Spleen (tissue), 11 donors: ENCODE measurements around the gene CNTNAP2. TPM values are rescaled to one million over a fixed set of nuclear protein-coding genes. Genes with fewer than 3 reads are reported as not detected.

ENCODE experiments used
- DNase-seq: peaks from one replicate; pipeline ENCODE4 v3.0.0-alpha.2; 2020
- H3K27ac ChIP-seq, 8 donors: fragments of 200-600 bp; sonication (generic) in 7 of 8; 1 replicate in 4 of 8; 2 replicates in 4 of 8; pipeline versions ENCODE4 v1.5.0 to v1.8.0; 2016 to 2021; ENCODE audit warnings: inconsistent platforms in 4 of 8, mild to moderate bottlenecking in 4 of 8, moderate library complexity in 1 of 8
- H3K27me3 ChIP-seq, 7 donors: fragments of 200-600 bp; sonication (generic) in 6 of 7; replicated peaks in 1 of 7; 1 replicate in 4 of 7; 2 replicates in 3 of 7; pipeline versions ENCODE4 v1.5.0 to v1.8.0; 2016 to 2021; ENCODE audit warnings: inconsistent platforms in 3 of 7, mild to moderate bottlenecking in 1 of 7
- H3K36me3 ChIP-seq, 6 donors: fragments of 200-600 bp; sonication (generic) in 5 of 6; 1 replicate in 4 of 6; 2 replicates in 2 of 6; pipeline versions ENCODE4 v1.5.0 to v1.8.0; 2016 to 2021; ENCODE audit warnings: inconsistent platforms in 2 of 6
- H3K4me1 ChIP-seq, 6 donors: fragments of 200-600 bp; sonication (generic) in 5 of 6; 1 replicate in 3 of 6; 2 replicates in 3 of 6; pipeline versions ENCODE4 v1.5.0 to v1.8.0; 2016 to 2021; ENCODE audit warnings: inconsistent platforms in 3 of 6
- H3K4me3 ChIP-seq, 8 donors: fragments of 200-600 bp; sonication (generic) in 7 of 8; 1 replicate in 4 of 8; 2 replicates in 4 of 8; pipeline versions ENCODE4 v1.5.0 to v1.8.0; 2016 to 2021; ENCODE audit warnings: inconsistent platforms in 4 of 8, mild to moderate bottlenecking in 4 of 8, moderate library complexity in 2 of 8
- H3K9me3 ChIP-seq, 8 donors: fragments of 200-600 bp; sonication (generic) in 7 of 8; 1 replicate in 4 of 8; 2 replicates in 4 of 8; pipeline versions ENCODE4 v1.5.0 to v1.8.0; 2016 to 2021; ENCODE audit warnings: inconsistent platforms in 4 of 8
- POLR2A ChIP-seq, 3 donors: fragments of 450-650 bp; IDR thresholded peaks; one replicate each; pipeline ENCODE4 v1.5.1; 2017; ENCODE audit warnings: antibody characterized with exemption in 3 of 3, mild to moderate bottlenecking in 1 of 3
- POLR2AphosphoS5 ChIP-seq, 3 donors: sonication (generic); formaldehyde crosslinking; IDR thresholded peaks; one replicate each; pipeline ENCODE4 v1.5.1; 2017; ENCODE audit warnings: antibody characterized with exemption in 3 of 3
- WGBS, 5 donors: extraction: QIAGEN DNeasy Blood & Tissue Kit in 3 of 5; methylation state at CpG; one replicate each; pipeline versions ENCODE4 v1.1.5 to v1.1.7; 2013 to 2018; 5-methylcytosine and 5-hydroxymethylcytosine counted together
- intact Hi-C: fragments of 100-400 bp; cut with DNase I; formaldehyde crosslinking; loops from one replicate; pipeline ENCODE4 v1.15.0; 2023; ENCODE audit warnings: low total_unique reads
- polyA plus RNA-seq, 3 donors: library from polyadenylated mRNA; stranded (reverse); fragments of 200-250 nt; gene quantifications; one replicate each; pipeline ENCODE4 v1.2.1, GENCODE V29; 2013
- total RNA-seq, 7 donors: library from RNA; depleted of rRNA in 3 of 7; stranded (reverse); fragments of >200 nt in 3 of 7; fragmentation: NEBNext Ultra II Directional in 4 of 7; extraction: Animal tissue kit (Norgen Biotek cat#: 25700) in 4 of 7; gene quantifications; one replicate each; pipeline versions ENCODE4 v1.1.0 to v1.2.1, GENCODE V29; 2016 to 2021
- TF ChIP-seq, protein P1 (sequence below), 11 experiments: fragments of 200-600 bp in 7 of 11; fragments of 450-650 bp in 4 of 11; sonication (generic) in 4 of 11; IDR thresholded peaks in 8 of 11; conservative IDR thresholded peaks in 3 of 11; 1 replicate in 7 of 11; 2 replicates in 4 of 11; pipeline versions ENCODE4 v1.4.0 to v1.8.0; 2016 to 2021; ENCODE audit warnings: antibody characterized with exemption in 11 of 11, inconsistent platforms in 4 of 11, mild to moderate bottlenecking in 1 of 11
- donor health status: healthy with polysubstance abuse.
- donor health status: DM: no; HTN: no; CAD: no; lungs with moderate emphysema.
- donor health status: DM: no; HTN: no; CAD: no.
- donor health status: Bipolar disorder and iron deficiency.
- donor health status: healthy.
- donor health status: DM: no; HTN: no; CAD: no.
- donor health status: DM: yes; HTN: yes; CAD: no.

Gene CNTNAP2
- total and polyA plus RNA-seq, 10 donors = 0.13 to 2.0 (median 0.82) TPM

DNA sequence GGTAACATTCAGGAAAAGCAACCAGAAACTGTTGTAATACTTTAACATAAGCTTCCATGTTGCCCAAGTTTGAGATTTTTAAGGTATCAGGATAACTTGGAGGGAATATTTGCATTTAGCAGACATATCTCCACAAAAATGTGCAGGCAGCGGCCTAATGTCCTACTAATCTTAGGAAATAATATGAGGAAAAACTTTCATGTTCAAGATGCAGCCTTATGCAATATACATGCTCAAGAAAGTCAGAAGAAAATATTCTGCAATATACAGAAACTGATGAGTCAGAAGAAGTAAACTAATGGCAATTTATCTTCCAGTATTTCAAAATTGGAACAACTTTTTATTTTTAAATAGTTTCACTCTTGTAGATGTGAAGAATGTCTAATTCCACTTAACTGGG lies 2010.8 kb downstream of the CNTNAP2 start:
- TF ChIP-seq, protein P1, sequence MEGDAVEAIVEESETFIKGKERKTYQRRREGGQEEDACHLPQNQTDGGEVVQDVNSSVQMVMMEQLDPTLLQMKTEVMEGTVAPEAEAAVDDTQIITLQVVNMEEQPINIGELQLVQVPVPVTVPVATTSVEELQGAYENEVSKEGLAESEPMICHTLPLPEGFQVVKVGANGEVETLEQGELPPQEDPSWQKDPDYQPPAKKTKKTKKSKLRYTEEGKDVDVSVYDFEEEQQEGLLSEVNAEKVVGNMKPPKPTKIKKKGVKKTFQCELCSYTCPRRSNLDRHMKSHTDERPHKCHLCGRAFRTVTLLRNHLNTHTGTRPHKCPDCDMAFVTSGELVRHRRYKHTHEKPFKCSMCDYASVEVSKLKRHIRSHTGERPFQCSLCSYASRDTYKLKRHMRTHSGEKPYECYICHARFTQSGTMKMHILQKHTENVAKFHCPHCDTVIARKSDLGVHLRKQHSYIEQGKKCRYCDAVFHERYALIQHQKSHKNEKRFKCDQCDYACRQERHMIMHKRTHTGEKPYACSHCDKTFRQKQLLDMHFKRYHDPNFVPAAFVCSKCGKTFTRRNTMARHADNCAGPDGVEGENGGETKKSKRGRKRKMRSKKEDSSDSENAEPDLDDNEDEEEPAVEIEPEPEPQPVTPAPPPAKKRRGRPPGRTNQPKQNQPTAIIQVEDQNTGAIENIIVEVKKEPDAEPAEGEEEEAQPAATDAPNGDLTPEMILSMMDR (IDR thresholded peaks at IDR 0.05 in 8 of 11, conservative IDR thresholded peaks at IDR 0.05 in 3 of 11) = no peak
- TF ChIP-seq POLR2A (IDR thresholded peaks at IDR 0.05) = no peak
- TF ChIP-seq POLR2AphosphoS5 (IDR thresholded peaks at IDR 0.05) = no peak
- 85 to 100% (median 94%) methylated on average over 1 of the region's 1 CpG for WGBS, 5 donors
- H3K36me3 ChIP-seq = no peaks in the 10 kb centered on the region
- intact Hi-C loops = no loop called here
- no peaks in the 10 kb centered on the region for H3K9me3 ChIP-seq
- no peak for DNase-seq
- H3K4me1 ChIP-seq = no peaks in the 10 kb centered on the region
- H3K4me3 ChIP-seq = no peak overlapping the region
- H3K27ac ChIP-seq = no peak overlapping the region
- no peaks in the 10 kb centered on the region for H3K27me3 ChIP-seq

DNA sequence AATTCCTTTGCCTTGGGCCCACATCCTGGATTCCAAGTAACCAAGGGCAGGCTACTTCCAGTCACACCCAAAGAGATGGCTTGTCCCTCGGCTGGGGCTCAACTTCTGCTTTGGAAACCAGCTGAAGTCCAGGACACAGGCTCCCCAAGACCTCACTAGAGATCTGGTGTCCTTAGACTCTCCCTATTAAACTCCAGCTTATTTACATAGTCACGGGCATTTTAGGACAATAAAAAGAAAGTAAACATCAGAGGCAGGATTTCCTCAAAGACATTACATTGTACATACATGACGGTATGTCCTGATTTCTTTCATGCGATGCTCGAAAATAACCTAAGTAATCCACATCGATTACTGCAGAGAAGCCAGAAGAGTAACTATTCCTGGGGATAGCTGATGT lies 2012.4 kb downstream of the CNTNAP2 start:
- intact Hi-C loops = no loop called here
- Histone ChIP-seq H3K4me3 (no peak overlapping the region), H3K36me3 (no peaks in the 10 kb centered on the region), H3K4me1 (no peaks in the 10 kb centered on the region), H3K27me3 (peaks cover 0 to 6% (median 0%) of the 10 kb centered on the region in 7 donors), H3K27ac (no peak overlapping the region), H3K9me3 (no peaks in the 10 kb centered on the region)
- TF ChIP-seq POLR2A (IDR thresholded peaks at IDR 0.05) (no peak), POLR2AphosphoS5 (IDR thresholded peaks at IDR 0.05) (no peak)
- TF ChIP-seq, protein P1 (IDR thresholded peaks at IDR 0.05 in 8 of 11, conservative IDR thresholded peaks at IDR 0.05 in 3 of 11) = no peak
- DNase-seq = no peak
- WGBS, 5 donors = 86 to 91% (median 88%) methylated on average over 6 of the region's 6 CpGs

DNA sequence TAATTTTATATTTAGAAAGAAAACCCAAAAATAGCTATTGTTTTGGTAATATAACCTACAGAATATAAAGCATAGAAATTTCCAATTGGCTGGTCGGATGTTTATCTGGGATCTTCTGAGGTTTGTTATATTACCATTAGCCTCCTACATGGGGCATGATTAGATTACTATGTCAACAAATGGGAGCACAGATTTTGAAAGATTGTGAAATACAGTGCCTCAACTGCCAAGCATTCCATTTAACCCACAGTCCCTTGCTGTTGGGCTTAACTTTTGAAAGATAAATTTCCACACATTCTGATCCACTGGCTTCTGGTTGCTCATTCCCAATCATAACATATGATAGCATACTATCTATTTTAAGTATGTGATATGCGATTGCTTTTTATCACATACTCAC lies 2018.5 kb downstream of the CNTNAP2 start:
- DNase-seq = no peak
- 88 to 94% (median 92%) methylated on average over 2 of the region's 2 CpGs for WGBS, 5 donors
- H3K27ac ChIP-seq = no peak overlapping the region
- no peaks in the 10 kb centered on the region for H3K36me3 ChIP-seq
- H3K27me3 ChIP-seq = peaks cover 0 to 6% (median 0%) of the 10 kb centered on the region in 7 donors
- no peak overlapping the region for H3K4me3 ChIP-seq
- no peaks in the 10 kb centered on the region for H3K4me1 ChIP-seq
- intact Hi-C loops = no loop called here
- no peak for TF ChIP-seq POLR2AphosphoS5 (IDR thresholded peaks at IDR 0.05)
- TF ChIP-seq POLR2A (IDR thresholded peaks at IDR 0.05) = no peak
- TF ChIP-seq, protein P1 (IDR thresholded peaks at IDR 0.05 in 8 of 11, conservative IDR thresholded peaks at IDR 0.05 in 3 of 11) = no peak
- peaks cover 0 to 6% (median 0%) of the 10 kb centered on the region in 8 donors for H3K9me3 ChIP-seq

DNA sequence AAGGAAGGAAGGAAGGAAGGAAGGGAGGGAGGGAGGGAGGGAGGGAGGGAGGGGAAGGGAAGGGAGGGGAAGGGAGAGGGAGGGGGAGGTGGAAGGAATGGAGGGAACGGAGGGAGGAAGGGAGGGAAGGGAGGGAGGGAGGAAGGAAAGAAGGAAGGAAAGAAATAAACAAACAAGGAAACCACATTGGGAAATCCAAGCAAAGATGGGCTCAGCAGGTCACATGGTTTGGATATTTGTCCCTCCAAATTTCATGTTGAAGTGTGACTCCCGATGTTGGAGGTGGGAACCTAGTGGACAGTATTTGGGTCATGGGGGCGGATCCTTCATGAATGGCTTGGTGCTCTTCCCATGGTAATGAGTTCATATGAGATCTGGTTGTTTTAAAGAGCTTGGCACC lies 2019.4 kb downstream of the CNTNAP2 start:
- 82 to 97% (median 84%) methylated on average over 3 of the region's 3 CpGs for WGBS, 5 donors
- no peak overlapping the region for H3K4me3 ChIP-seq
- intact Hi-C loops = no loop called here
- H3K4me1 ChIP-seq = no peaks in the 10 kb centered on the region
- peaks cover 0 to 8% (median 0%) of the 10 kb centered on the region in 8 donors for H3K9me3 ChIP-seq
- H3K36me3 ChIP-seq = no peaks in the 10 kb centered on the region
- H3K27me3 ChIP-seq = peaks cover 0 to 6% (median 0%) of the 10 kb centered on the region in 7 donors
- TF ChIP-seq, protein P1 (IDR thresholded peaks at IDR 0.05 in 8 of 11, conservative IDR thresholded peaks at IDR 0.05 in 3 of 11) = no peak
- TF ChIP-seq POLR2A (IDR thresholded peaks at IDR 0.05) (no peak), POLR2AphosphoS5 (IDR thresholded peaks at IDR 0.05) (no peak)
- H3K27ac ChIP-seq = no peak overlapping the region
- DNase-seq = no peak
